CD4-positive, alpha-beta memory T cell (primary cell): ENCODE measurements around the gene DIS3L2. TPM values are rescaled to one million over a fixed set of nuclear protein-coding genes. Genes with fewer than 3 reads are reported as not detected.
A peak's percentile ranks its signal among the peaks of the same experiment; 100 is the strongest.

Source experiments
- CTCF ChIA-PET: fragments of 350-600 bp; sonication (Branson Sonifier 250); formaldehyde crosslinking; loops from one replicate; lab custom pipeline; 2021; ENCODE audit warnings: inconsistent platforms; ENCODE audit not compliant: partially characterized antibody; lab: Charles Lee
- POLR2A ChIA-PET: fragments of 350-600 bp; sonication (Branson Sonifier 250); formaldehyde crosslinking; loops from one replicate; lab custom pipeline; 2021; ENCODE audit not compliant: partially characterized antibody; lab: Charles Lee
- DNase-seq, 5 donors: peaks; one replicate each; pipeline versions ENCODE4 v3.0.0 to v3.0.0-alpha.2; 2020 to 2022; ENCODE audit warnings: mixed read lengths in 1 of 5
- H3K27ac ChIP-seq: one replicate; pipeline ENCODE4 v1.7.0; 2013; ENCODE audit warnings: low read depth, low read length
- H3K27me3 ChIP-seq: 2 replicates; pipeline ENCODE4 v1.7.0; 2013; ENCODE audit warnings: mild to moderate bottlenecking, low read length, moderate library complexity; ENCODE audit not compliant: insufficient read depth
- H3K36me3 ChIP-seq: 2 replicates; pipeline ENCODE4 v1.7.0; 2013; ENCODE audit warnings: mild to moderate bottlenecking, low read length, moderate library complexity; ENCODE audit not compliant: insufficient read depth
- H3K4me1 ChIP-seq: 2 replicates; pipeline ENCODE4 v1.7.0; 2013; ENCODE audit warnings: mild to moderate bottlenecking, low read length, moderate library complexity; ENCODE audit not compliant: insufficient read depth
- H3K4me3 ChIP-seq, 2 donors: one replicate each; pipeline ENCODE4 v1.7.0; 2013; ENCODE audit warnings: low read length in 2 of 2, mild to moderate bottlenecking in 1 of 2
- H3K9me3 ChIP-seq, 2 donors: one replicate each; pipeline ENCODE4 v1.7.0; 2013; ENCODE audit warnings: low read length in 2 of 2, control low read depth in 1 of 2; ENCODE audit not compliant: control insufficient read depth in 1 of 2
- H3K27ac Mint-ChIP-seq, 7 donors: one replicate each; pipeline ENCODE4 v1.8.0; 2020 to 2021; ENCODE audit warnings: mixed read lengths in 7 of 7, mild to moderate bottlenecking in 6 of 7, inconsistent platforms in 3 of 7, moderate library complexity in 3 of 7
- H3K27me3 Mint-ChIP-seq, 2 donors: one replicate each; pipeline ENCODE4 v1.8.0; 2020 to 2021; ENCODE audit warnings: mixed read lengths in 2 of 2
- H3K36me3 Mint-ChIP-seq, 2 donors: one replicate each; pipeline ENCODE4 v1.8.0; 2020 to 2021; ENCODE audit warnings: mixed read lengths in 2 of 2, inconsistent platforms in 1 of 2, mild to moderate bottlenecking in 1 of 2
- H3K4me1 Mint-ChIP-seq, 4 donors: one replicate each; pipeline ENCODE4 v1.8.0; 2020 to 2021; ENCODE audit warnings: mixed read lengths in 4 of 4, mild to moderate bottlenecking in 1 of 4
- H3K4me3 Mint-ChIP-seq, 8 donors: one replicate each; pipeline ENCODE4 v1.8.0; 2020 to 2021; ENCODE audit warnings: mixed read lengths in 8 of 8, mild to moderate bottlenecking in 7 of 8, moderate library complexity in 6 of 8, inconsistent platforms in 3 of 8
- H3K9me3 Mint-ChIP-seq, 8 donors: one replicate each; pipeline ENCODE4 v1.8.0; 2020 to 2021; ENCODE audit warnings: mixed read lengths in 8 of 8, mild to moderate bottlenecking in 5 of 8, inconsistent platforms in 3 of 8, moderate library complexity in 1 of 8
- intact Hi-C: fragments of 100-400 bp; cut with micrococcal nuclease; formaldehyde crosslinking; loops from one replicate; pipeline ENCODE4 v1.15.1; 2023
- polyA plus RNA-seq, 2 donors: library from polyadenylated mRNA; unstranded; fragments of 300-500 nt; fragmentation: Illumina TruSeq; gene quantifications; one replicate each; pipeline ENCODE4 v1.2.3, GENCODE V29; 2021
- total RNA-seq, 2 experiments: library from RNA; stranded (reverse); gene quantifications; one replicate each; pipeline ENCODE4 v1.2.3, GENCODE V29; 2021

DIS3L2 gene
- total and polyA plus RNA-seq, 4 experiments from 2014 or later, result 16.0 to 59.7 (median 39.3) TPM

DNA sequence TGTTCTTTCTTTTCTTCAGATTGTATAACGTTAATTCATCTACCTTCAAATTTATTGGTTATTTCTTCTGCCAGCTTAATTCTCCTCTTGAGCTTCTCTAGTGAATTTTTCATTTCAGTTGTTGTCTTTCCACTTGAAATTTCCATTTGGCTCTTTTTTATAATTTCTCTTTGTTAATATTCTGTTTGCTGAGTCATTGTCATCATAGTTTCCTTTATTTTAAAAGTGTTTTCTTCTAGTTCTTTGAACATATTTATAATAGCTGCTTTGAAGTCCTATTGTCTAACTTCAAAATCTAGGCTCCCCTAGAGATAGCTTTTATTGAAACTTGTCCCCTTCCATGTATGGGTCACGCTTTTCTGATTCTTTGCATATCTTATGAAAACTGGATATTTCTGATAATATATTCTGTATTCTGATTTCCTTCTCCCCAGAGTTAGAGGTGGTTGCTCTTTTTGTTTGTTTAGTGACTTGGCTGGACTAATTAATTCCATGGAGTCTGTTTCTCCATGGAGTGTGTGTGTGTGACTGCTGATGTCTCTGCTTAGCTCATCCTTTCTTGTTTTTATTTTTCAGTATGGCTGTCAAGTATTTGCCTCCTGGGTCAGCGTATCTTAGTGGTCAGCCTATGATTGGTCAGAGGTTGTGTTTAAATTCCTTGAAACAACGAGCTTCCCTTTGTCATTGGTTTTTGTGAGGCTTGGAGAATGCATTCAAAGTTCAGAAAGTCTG, 47.6 kb downstream of the DIS3L2 start:
- Mint-ChIP-seq H3K4me3 (no peak overlapping the region), H3K4me1 (peaks cover 3 to 25% (median 15%) of the 10 kb centered on the region in 4 donors), H3K36me3 (peaks cover 16 to 23% of the 10 kb centered on the region in 2 donors), H3K27me3 (no peaks in the 10 kb centered on the region), H3K27ac (no peak overlapping the region), H3K9me3 (no peaks in the 10 kb centered on the region)
- no peaks in the 10 kb centered on the region for H3K27me3 ChIP-seq
- no peaks in the 10 kb centered on the region for H3K36me3 ChIP-seq
- DNase-seq, result no peak
- no peaks in the 10 kb centered on the region for H3K9me3 ChIP-seq
- ChIA-PET POLR2A (no interaction called here), CTCF (interaction anchor here (0.6 kb wide), 1 partner anchor 33 kb away, joined by 5 read pairs; no protein-coding TSS in a partner anchor)
- intact Hi-C loops, result no loop called here
- no peak overlapping the region for H3K27ac ChIP-seq
- H3K4me3 ChIP-seq, result no peak overlapping the region
- no peaks in the 10 kb centered on the region for H3K4me1 ChIP-seq

DNA sequence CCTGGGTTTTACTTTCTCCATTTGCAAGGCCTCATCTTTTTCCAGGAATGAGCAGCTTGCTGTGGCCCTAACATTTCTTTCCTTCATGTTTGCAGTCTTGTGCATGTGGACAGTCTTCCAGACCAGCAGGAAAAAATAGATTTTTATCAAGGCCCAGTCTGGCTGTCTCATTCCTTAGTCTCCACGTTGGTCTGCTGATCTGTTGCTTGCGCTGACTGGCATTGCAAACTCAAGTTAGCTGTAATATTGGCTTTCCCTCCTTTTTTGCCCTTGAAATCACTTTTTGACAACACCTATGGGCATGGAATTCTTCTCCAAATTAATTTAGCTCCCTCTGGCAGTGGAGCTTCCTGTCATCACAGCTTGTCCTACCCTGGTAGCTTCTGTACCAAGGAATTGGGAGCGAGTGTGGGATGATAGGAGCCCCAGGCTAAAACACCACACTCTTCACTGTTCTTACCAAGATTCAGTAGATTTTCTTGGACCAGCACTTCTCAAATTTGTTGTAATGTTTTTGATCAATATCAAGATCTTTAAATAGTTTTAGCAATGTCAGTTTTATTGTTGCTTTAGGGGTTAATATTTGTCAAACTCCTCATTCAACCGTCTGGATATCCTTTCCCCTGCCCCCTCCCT, 48.2 kb downstream of the DIS3L2 start:
- ChIA-PET POLR2A (no interaction called here), CTCF (interaction anchor here (0.6 kb wide), 1 partner anchor 34 kb away, joined by 5 read pairs; no protein-coding TSS in a partner anchor)
- no peak overlapping the region for H3K27ac Mint-ChIP-seq
- Histone ChIP-seq H3K4me3 (no peak overlapping the region), H3K27ac (no peak overlapping the region), H3K27me3 (no peaks in the 10 kb centered on the region), H3K4me1 (no peaks in the 10 kb centered on the region), H3K9me3 (no peaks in the 10 kb centered on the region), H3K36me3 (no peaks in the 10 kb centered on the region)
- H3K4me3 Mint-ChIP-seq, result no peak overlapping the region
- H3K27me3 Mint-ChIP-seq, result no peaks in the 10 kb centered on the region
- H3K9me3 Mint-ChIP-seq, result no peaks in the 10 kb centered on the region
- intact Hi-C loops, result no loop called here
- H3K36me3 Mint-ChIP-seq, result peaks cover 20 to 26% of the 10 kb centered on the region in 2 donors
- peaks cover 3 to 25% (median 15%) of the 10 kb centered on the region in 4 donors for H3K4me1 Mint-ChIP-seq
- DNase-seq, result no peak

- Mint-ChIP-seq H3K27ac (no peak overlapping the region), H3K27me3 (no peaks in the 10 kb centered on the region)
Observed at GRCh38 chr2:232013701-232014353, 52.3 kb downstream of the DIS3L2 start.

DNA sequence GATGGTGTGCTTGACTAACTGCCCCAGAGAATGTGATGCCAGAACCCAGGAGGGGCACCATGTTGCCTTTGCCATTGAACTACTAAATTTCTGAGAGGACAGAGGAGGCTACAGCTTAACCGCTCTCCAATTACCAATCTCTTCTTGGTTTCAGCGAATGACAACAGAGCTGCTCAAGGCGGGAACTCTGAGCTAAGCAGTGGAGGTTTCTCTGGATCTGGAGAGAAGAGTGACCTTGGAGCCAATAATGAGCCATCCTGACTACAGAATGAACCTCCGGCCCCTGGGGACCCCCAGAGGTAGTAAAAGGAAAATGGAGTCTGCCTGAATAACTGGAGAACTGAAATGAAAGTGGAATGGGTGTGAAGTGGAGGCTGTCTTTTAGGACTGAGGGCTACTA, 53.2 kb downstream of the DIS3L2 start:
- ChIA-PET POLR2A (no interaction called here), CTCF (no interaction called here)
- H3K9me3 ChIP-seq, result no peaks in the 10 kb centered on the region
- no peak for DNase-seq
- no peaks in the 10 kb centered on the region for H3K9me3 Mint-ChIP-seq
- H3K4me1 Mint-ChIP-seq, result peaks cover 10 to 16% (median 13%) of the 10 kb centered on the region in 4 donors
- no peak overlapping the region for H3K4me3 ChIP-seq
- no peaks in the 10 kb centered on the region for H3K27me3 ChIP-seq
- H3K4me3 Mint-ChIP-seq, result peak overlapping the region in 1 of 8 donors; percentile 14
- H3K27ac ChIP-seq, result no peak overlapping the region
- H3K27me3 Mint-ChIP-seq, result no peaks in the 10 kb centered on the region
- H3K27ac Mint-ChIP-seq, result no peak overlapping the region
- H3K36me3 ChIP-seq, result peaks cover 4% of the 10 kb centered on the region
- intact Hi-C loops, result no loop called here
- H3K36me3 Mint-ChIP-seq, result peaks cover 32 to 37% of the 10 kb centered on the region in 2 donors
- no peaks in the 10 kb centered on the region for H3K4me1 ChIP-seq

More at GRCh38 chr2:232013701-232014353, 52.3 kb downstream of the DIS3L2 start:
- Histone ChIP-seq H3K27me3 (no peaks in the 10 kb centered on the region), H3K27ac (no peak overlapping the region), H3K9me3 (no peaks in the 10 kb centered on the region), H3K4me3 (no peak overlapping the region), H3K4me1 (no peaks in the 10 kb centered on the region), H3K36me3 (peaks cover 4% of the 10 kb centered on the region)
- no peak overlapping the region for H3K4me3 Mint-ChIP-seq
- ChIA-PET CTCF (no interaction called here), POLR2A (no interaction called here)
- no peaks in the 10 kb centered on the region for H3K9me3 Mint-ChIP-seq
- no peak for DNase-seq
- intact Hi-C loops, result no loop called here
- peaks cover 12 to 20% (median 14%) of the 10 kb centered on the region in 4 donors for H3K4me1 Mint-ChIP-seq
- peaks cover 32 to 35% of the 10 kb centered on the region in 2 donors for H3K36me3 Mint-ChIP-seq

GRCh38 chr2:232018181-232018580, 56.7 kb downstream of the DIS3L2 start:
- intact Hi-C loops, result no loop called here
- ChIA-PET CTCF (interaction anchor here (0.6 kb wide), 1 partner anchor 9 kb away, joined by 3 read pairs; no protein-coding TSS in a partner anchor), POLR2A (no interaction called here)
- H3K27ac Mint-ChIP-seq, result peak overlapping the region in 1 of 7 donors; percentile 48
- Histone ChIP-seq H3K9me3 (no peaks in the 10 kb centered on the region), H3K4me3 (no peak overlapping the region), H3K27ac (no peak overlapping the region), H3K36me3 (peaks cover 10% of the 10 kb centered on the region), H3K27me3 (no peaks in the 10 kb centered on the region), H3K4me1 (no peaks in the 10 kb centered on the region)
- H3K9me3 Mint-ChIP-seq, result no peaks in the 10 kb centered on the region
- no peaks in the 10 kb centered on the region for H3K27me3 Mint-ChIP-seq
- DNase-seq, result no peak
- no peak overlapping the region for H3K4me3 Mint-ChIP-seq
- peaks cover 10 to 16% (median 12%) of the 10 kb centered on the region in 4 donors for H3K4me1 Mint-ChIP-seq
- peaks cover 32 to 37% of the 10 kb centered on the region in 2 donors for H3K36me3 Mint-ChIP-seq

- H3K27me3 Mint-ChIP-seq, result no peaks in the 10 kb centered on the region
- DNase-seq, result no peak
- no peak overlapping the region for H3K27ac Mint-ChIP-seq
- H3K9me3 ChIP-seq, result no peaks in the 10 kb centered on the region
- H3K4me1 ChIP-seq, result no peaks in the 10 kb centered on the region
- H3K4me1 Mint-ChIP-seq, result peaks cover 0 to 1% (median 0%) of the 10 kb centered on the region in 4 donors
- intact Hi-C loops, result no loop called here
- H3K36me3 Mint-ChIP-seq, result peaks cover 31 to 41% of the 10 kb centered on the region in 2 donors
- no peak overlapping the region for H3K4me3 Mint-ChIP-seq
- no peaks in the 10 kb centered on the region for H3K27me3 ChIP-seq
- ChIA-PET POLR2A (no interaction called here), CTCF (no interaction called here)
- no peak overlapping the region for H3K4me3 ChIP-seq
- no peaks in the 10 kb centered on the region for H3K9me3 Mint-ChIP-seq
- no peak overlapping the region for H3K27ac ChIP-seq
- H3K36me3 ChIP-seq, result peaks cover 12% of the 10 kb centered on the region
Observed at GRCh38 chr2:232022718-232023117, 61.2 kb downstream of the DIS3L2 start.

DNA sequence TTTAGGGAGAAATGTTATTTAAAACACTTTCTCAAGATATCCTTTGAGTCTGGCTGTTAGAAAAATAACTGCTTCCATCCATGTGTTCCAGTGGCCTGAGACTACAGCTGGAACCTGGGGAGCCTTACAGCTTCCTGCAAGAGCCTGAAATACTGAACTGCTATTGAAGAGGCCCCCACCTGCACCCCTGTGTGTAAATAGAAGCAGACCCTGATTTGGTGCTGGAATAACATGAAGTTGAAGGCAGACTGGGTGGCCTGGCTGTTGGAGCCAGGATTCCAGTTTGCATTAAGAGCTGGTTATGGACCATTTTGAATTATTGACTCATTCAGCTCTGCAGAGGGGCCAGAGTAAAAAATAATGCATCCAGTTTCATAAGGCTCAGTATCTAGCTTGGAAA, 61.9 kb downstream of the DIS3L2 start:
- Mint-ChIP-seq H3K27me3 (no peaks in the 10 kb centered on the region), H3K9me3 (no peaks in the 10 kb centered on the region), H3K4me3 (no peak overlapping the region), H3K4me1 (peaks cover 0 to 1% (median under 1%) of the 10 kb centered on the region in 4 donors), H3K36me3 (peaks cover 24 to 40% of the 10 kb centered on the region in 2 donors), H3K27ac (no peak overlapping the region)
- DNase-seq, result no peak
- POLR2A ChIA-PET, result no interaction called here
- H3K4me3 ChIP-seq, result no peak overlapping the region
- peaks cover 11% of the 10 kb centered on the region for H3K36me3 ChIP-seq
- intact Hi-C loops, result no loop called here
- no peaks in the 10 kb centered on the region for H3K9me3 ChIP-seq
- H3K27me3 ChIP-seq, result no peaks in the 10 kb centered on the region
- CTCF ChIA-PET, result interaction anchor here (1.3 kb wide), 1 partner anchor 292 kb away, joined by 3 read pairs; no protein-coding TSS in a partner anchor
- no peaks in the 10 kb centered on the region for H3K4me1 ChIP-seq
- no peak overlapping the region for H3K27ac ChIP-seq
